Gastroesophageal sphincter (tissue), 3 donors: ENCODE results near the gene PSAP.

ENCODE experiments used
- CTCF ChIP-seq, 4 experiments: fragments of 200-600 bp in 2 of 4; fragments of 450-650 bp in 2 of 4; sonication (generic) in 1 of 4; IDR thresholded peaks; one replicate each; pipeline ENCODE4 v1.5.1; 2017 to 2019; ENCODE audit warnings: antibody characterized with exemption in 4 of 4, mild to moderate bottlenecking in 2 of 4, moderate library complexity in 2 of 4
- POLR2A ChIP-seq, 2 donors: fragments of 450-650 bp; IDR thresholded peaks; one replicate each; pipeline ENCODE4 v1.6.1; 2017; ENCODE audit warnings: antibody characterized with exemption in 2 of 2, mild to moderate bottlenecking in 2 of 2, moderate library complexity in 1 of 2
- POLR2AphosphoS5 ChIP-seq: sonication (generic); formaldehyde crosslinking; IDR thresholded peaks from one replicate; pipeline ENCODE4 v1.6.1; 2017; ENCODE audit warnings: antibody characterized with exemption

- TF ChIP-seq POLR2A (IDR thresholded peaks at IDR 0.05) (no peak), CTCF (IDR thresholded peaks at IDR 0.05) (no peak), POLR2AphosphoS5 (no peak)
Observed at GRCh38 chr10:71780719-71781118, 70.3 kb downstream of the PSAP start.
